Activated B cell treated with CpG ODN at 0.5 μM for 24 hours (primary cell): ENCODE data around the gene DUS2. TPM values are rescaled to one million over a fixed set of nuclear protein-coding genes. Genes with fewer than 3 reads are reported as not detected.

ENCODE experiments used
- ATAC-seq: fragments of 200-7000 bp; cut with Tn5 transposase; one replicate; pipeline ENCODE4 v1.10.0; 2021; ENCODE audit warnings: low read depth, mild to moderate bottlenecking, moderate library complexity
- CTCF ChIA-PET: fragments of 350-600 bp; sonication (Branson Sonifier 250); formaldehyde crosslinking; loops from one replicate; lab custom pipeline; 2021; ENCODE audit warnings: antibody characterized with exemption; lab: Charles Lee
- POLR2A ChIA-PET: fragments of 350-600 bp; sonication (Branson Sonifier 250); formaldehyde crosslinking; loops from one replicate; lab custom pipeline; 2021; ENCODE audit warnings: antibody characterized with exemption; lab: Charles Lee
- DNase-seq: peaks from one replicate; pipeline ENCODE4 v3.0.0; 2022
- H3K27ac Mint-ChIP-seq: one replicate; pipeline ENCODE4 v1.8.0; 2020; ENCODE audit warnings: mixed read lengths
- H3K27me3 Mint-ChIP-seq: one replicate; pipeline ENCODE4 v1.8.0; 2021; ENCODE audit warnings: mixed read lengths
- H3K36me3 Mint-ChIP-seq: one replicate; pipeline ENCODE4 v1.8.0; 2021; ENCODE audit warnings: low read depth, mixed read lengths
- H3K4me1 Mint-ChIP-seq: one replicate; pipeline ENCODE4 v1.8.0; 2021; ENCODE audit warnings: mixed read lengths
- H3K4me3 Mint-ChIP-seq: one replicate; pipeline ENCODE4 v1.8.0; 2020; ENCODE audit warnings: mild to moderate bottlenecking, mixed read lengths
- H3K9me3 Mint-ChIP-seq: one replicate; pipeline ENCODE4 v1.8.0; 2020; ENCODE audit warnings: mixed read lengths
- intact Hi-C: fragments of 100-400 bp; cut with micrococcal nuclease; formaldehyde crosslinking; loops from one replicate; pipeline ENCODE4 v1.15.1; 2024
- total RNA-seq: library from RNA; stranded (reverse); gene quantifications from 2 replicates; pipeline ENCODE4 v1.2.3, GENCODE V29; 2022
- TF ChIP-seq, protein P1 (sequence below): fragments of 200-600 bp; IDR thresholded peaks from one replicate; pipeline ENCODE4 v1.8.0; 2022; ENCODE audit warnings: antibody characterized with exemption, mild to moderate bottlenecking

The DUS2 gene
- total RNA-seq, 1 donor from 2014 or later: 62.0 TPM

- peaks cover 83% of the 10 kb centered on the region for H3K4me1 Mint-ChIP-seq
- intact Hi-C loops: loop anchor here (1.0 kb wide), 4 partner anchors 9 to 234 kb away; partner anchors contain the start of gene NFATC3
- peaks cover 4% of the 10 kb centered on the region for H3K36me3 Mint-ChIP-seq
- CTCF ChIA-PET: interaction anchor here (1.0 to 3.8 kb wide), 7 partner anchors 12 to 134 kb away, joined by 3 to 42 read pairs (median 8); no protein-coding TSS in a partner anchor
- no peaks in the 10 kb centered on the region for H3K27me3 Mint-ChIP-seq
- ATAC-seq (no peak), DNase-seq (no peak)
- H3K9me3 Mint-ChIP-seq: no peaks in the 10 kb centered on the region
- TF ChIP-seq, protein P1, sequence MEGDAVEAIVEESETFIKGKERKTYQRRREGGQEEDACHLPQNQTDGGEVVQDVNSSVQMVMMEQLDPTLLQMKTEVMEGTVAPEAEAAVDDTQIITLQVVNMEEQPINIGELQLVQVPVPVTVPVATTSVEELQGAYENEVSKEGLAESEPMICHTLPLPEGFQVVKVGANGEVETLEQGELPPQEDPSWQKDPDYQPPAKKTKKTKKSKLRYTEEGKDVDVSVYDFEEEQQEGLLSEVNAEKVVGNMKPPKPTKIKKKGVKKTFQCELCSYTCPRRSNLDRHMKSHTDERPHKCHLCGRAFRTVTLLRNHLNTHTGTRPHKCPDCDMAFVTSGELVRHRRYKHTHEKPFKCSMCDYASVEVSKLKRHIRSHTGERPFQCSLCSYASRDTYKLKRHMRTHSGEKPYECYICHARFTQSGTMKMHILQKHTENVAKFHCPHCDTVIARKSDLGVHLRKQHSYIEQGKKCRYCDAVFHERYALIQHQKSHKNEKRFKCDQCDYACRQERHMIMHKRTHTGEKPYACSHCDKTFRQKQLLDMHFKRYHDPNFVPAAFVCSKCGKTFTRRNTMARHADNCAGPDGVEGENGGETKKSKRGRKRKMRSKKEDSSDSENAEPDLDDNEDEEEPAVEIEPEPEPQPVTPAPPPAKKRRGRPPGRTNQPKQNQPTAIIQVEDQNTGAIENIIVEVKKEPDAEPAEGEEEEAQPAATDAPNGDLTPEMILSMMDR: no peak
- H3K27ac Mint-ChIP-seq: peak overlapping the region; percentile 10
- H3K4me3 Mint-ChIP-seq: no peak overlapping the region
- POLR2A ChIA-PET: interaction anchor here (0.6 to 1.1 kb wide), 2 partner anchors 25 to 27 kb away, joined by 3 to 8 read pairs; no protein-coding TSS in a partner anchor
Measured at GRCh38 chr16:68094614-68094934, 71.5 kb downstream of the DUS2 start.

DNA sequence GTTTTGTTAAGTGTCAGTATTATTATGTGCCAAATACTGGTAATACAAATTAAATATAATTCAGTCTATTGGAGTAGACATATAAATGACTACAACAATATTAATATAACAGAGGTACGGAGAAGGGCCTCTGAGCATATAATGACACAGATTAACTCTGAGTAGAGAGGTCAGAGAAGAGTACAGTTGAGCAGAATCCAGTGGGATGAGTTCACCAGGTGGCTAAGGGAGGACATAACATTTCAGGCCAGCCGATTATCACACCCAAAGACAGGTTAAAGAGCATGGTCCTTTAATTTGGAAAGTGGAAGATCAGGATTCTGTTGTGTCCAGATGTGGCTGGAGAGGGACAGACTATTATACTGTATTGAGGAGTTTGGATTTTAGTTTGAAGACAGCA is 73.4 kb downstream of the DUS2 start:
- Mint-ChIP-seq H3K4me1 (peaks cover 74% of the 10 kb centered on the region), H3K27me3 (no peaks in the 10 kb centered on the region), H3K9me3 (no peaks in the 10 kb centered on the region), H3K4me3 (no peak overlapping the region), H3K27ac (peak overlapping the region; percentile 30), H3K36me3 (peaks cover 5% of the 10 kb centered on the region)
- ChIA-PET CTCF (no interaction called here), POLR2A (interaction anchor here (1.9 kb wide), 1 partner anchor 12 kb away, joined by 4 read pairs; no protein-coding TSS in a partner anchor)
- TF ChIP-seq, protein P1: no peak
- DNase-seq: no peak
- ATAC-seq: no peak
- intact Hi-C loops: no loop called here

- no peak for DNase-seq
- peaks cover 73% of the 10 kb centered on the region for H3K4me1 Mint-ChIP-seq
- no peaks in the 10 kb centered on the region for H3K27me3 Mint-ChIP-seq
- intact Hi-C loops: no loop called here
- peak overlapping the region; percentile 30 for H3K27ac Mint-ChIP-seq
- TF ChIP-seq, protein P1: no peak
- H3K4me3 Mint-ChIP-seq: no peak overlapping the region
- H3K9me3 Mint-ChIP-seq: no peaks in the 10 kb centered on the region
- H3K36me3 Mint-ChIP-seq: peaks cover 7% of the 10 kb centered on the region
- POLR2A ChIA-PET: interaction anchor here (0.9 to 1.9 kb wide), 2 partner anchors 13 to 23 kb away, joined by 3 to 4 read pairs; no protein-coding TSS in a partner anchor
- no peak for ATAC-seq
- CTCF ChIA-PET: interaction anchor here (0.8 kb wide), 1 partner anchor 131 kb away, joined by 4 read pairs; no protein-coding TSS in a partner anchor
Measured at GRCh38 chr16:68097088-68097487, 74.0 kb downstream of the DUS2 start.

DNA sequence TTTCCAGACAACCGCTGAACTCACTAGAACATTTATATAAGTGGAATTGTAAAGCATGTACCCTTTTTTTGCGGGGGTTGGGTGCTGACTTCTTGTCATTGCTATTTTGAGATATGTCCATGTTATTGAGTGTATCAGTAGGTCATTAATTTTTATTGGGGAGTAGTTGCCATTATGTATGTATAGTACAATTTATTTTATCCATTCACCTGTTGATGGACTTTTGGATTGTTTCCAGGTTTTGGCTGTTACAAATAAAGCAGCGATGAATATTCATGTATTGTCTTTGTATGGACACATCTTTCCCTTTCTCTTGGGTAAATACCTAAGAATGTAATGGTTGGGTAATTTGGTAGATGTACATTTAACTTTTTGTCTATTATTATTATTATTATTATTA is 74.8 kb downstream of the DUS2 start:
- POLR2A ChIA-PET: interaction anchor here (0.9 to 1.9 kb wide), 2 partner anchors 13 to 24 kb away, joined by 3 to 4 read pairs; no protein-coding TSS in a partner anchor
- no peak overlapping the region for H3K27ac Mint-ChIP-seq
- CTCF ChIA-PET: interaction anchor here (0.8 kb wide), 1 partner anchor 130 kb away, joined by 4 read pairs; no protein-coding TSS in a partner anchor

DNA sequence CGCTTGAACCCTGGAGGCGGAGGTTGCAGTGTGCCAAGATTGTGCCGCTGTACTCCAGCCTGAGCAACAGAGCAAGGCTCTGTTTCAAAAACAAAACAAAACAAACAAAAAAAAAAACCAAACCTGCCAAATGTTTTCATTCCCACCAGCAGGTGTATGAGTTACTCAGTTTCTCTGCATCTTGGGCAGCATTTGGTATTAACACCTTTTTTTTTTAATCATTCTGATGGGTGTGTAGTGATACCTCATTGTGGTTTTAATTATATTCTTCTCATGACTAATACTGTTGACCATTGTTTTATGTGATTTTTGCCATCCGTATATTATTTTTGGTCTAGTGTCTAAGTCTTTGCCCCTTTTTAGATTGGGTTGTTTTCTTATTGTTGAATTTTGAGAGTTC is 77.4 kb downstream of the DUS2 start:
- Mint-ChIP-seq H3K36me3 (peaks cover 16% of the 10 kb centered on the region), H3K27me3 (no peaks in the 10 kb centered on the region), H3K4me3 (no peak overlapping the region), H3K4me1 (peaks cover 75% of the 10 kb centered on the region), H3K27ac (no peak overlapping the region), H3K9me3 (peaks cover 3% of the 10 kb centered on the region)
- intact Hi-C loops: no loop called here
- TF ChIP-seq, protein P1: no peak
- CTCF ChIA-PET: no interaction called here
- POLR2A ChIA-PET: interaction anchor here (0.7 to 0.9 kb wide), 2 partner anchors 16 to 30 kb away, joined by 3 to 5 read pairs; no protein-coding TSS in a partner anchor
- ATAC-seq (no peak), DNase-seq (no peak)

More for the DNA sequence above, 74.8 kb downstream of the DUS2 start:
- Mint-ChIP-seq H3K4me3 (no peak overlapping the region), H3K36me3 (peaks cover 11% of the 10 kb centered on the region), H3K4me1 (peaks cover 75% of the 10 kb centered on the region), H3K9me3 (peaks cover 3% of the 10 kb centered on the region), H3K27me3 (no peaks in the 10 kb centered on the region)
- intact Hi-C loops: no loop called here
- TF ChIP-seq, protein P1: no peak
- DNase-seq (no peak), ATAC-seq (no peak)
